ENCODE measurements around the gene ITGB1. TPM values are rescaled to one million over a fixed set of nuclear protein-coding genes. Genes with fewer than 3 reads are reported as not detected.

Gene ITGB1
- total RNA-seq, 4 donors from 2014 or later: 57.8 to 256 (median 162) TPM

GRCh38 chr10:32939296-32940111 lies 18.5 kb downstream of the ITGB1 start:
- H3K27me3 ChIP-seq: no peaks in the 10 kb centered on the region

GRCh38 chr10:32938554-32939061 lies 19.4 kb downstream of the ITGB1 start:
- Histone ChIP-seq H3K9me3 (no peaks in the 10 kb centered on the region), H3K4me3 (no peak overlapping the region), H3K36me3 (peaks cover 0 to 17% (median 0%) of the 10 kb centered on the region in 3 donors), H3K27ac (peak overlapping the region; percentile 20 to 78 (median 49)), H3K4me1 (peaks cover 0 to 49% (median 10%) of the 10 kb centered on the region in 4 donors), H3K27me3 (no peaks in the 10 kb centered on the region)
- DNase-seq: no peak
- no peak for TF ChIP-seq CTCF (IDR thresholded peaks at IDR 0.05)
- no peak for TF ChIP-seq POLR2A (IDR thresholded peaks at IDR 0.05)

More at GRCh38 chr10:32939296-32940111, 18.5 kb downstream of the ITGB1 start:
- H3K27ac ChIP-seq: peak overlapping the region in 2 of 4 donors; percentile 61 to 78
- H3K4me1 ChIP-seq: peaks cover 3 to 57% (median 10%) of the 10 kb centered on the region in 4 donors
- peaks cover 0 to 14% (median 0%) of the 10 kb centered on the region in 3 donors for H3K36me3 ChIP-seq
- no peak for DNase-seq
- H3K9me3 ChIP-seq: no peaks in the 10 kb centered on the region
- no peak overlapping the region for H3K4me3 ChIP-seq
- no peak for TF ChIP-seq CTCF (IDR thresholded peaks at IDR 0.05)
- no peak for TF ChIP-seq POLR2A (IDR thresholded peaks at IDR 0.05)

GRCh38 chr10:32937911-32938424 lies 20.1 kb downstream of the ITGB1 start:
- DNase-seq: no peak
- H3K4me3 ChIP-seq: no peak overlapping the region
- H3K9me3 ChIP-seq: no peaks in the 10 kb centered on the region
- H3K36me3 ChIP-seq: peaks cover 0 to 20% (median 0%) of the 10 kb centered on the region in 3 donors
- H3K27me3 ChIP-seq: no peaks in the 10 kb centered on the region
- TF ChIP-seq POLR2A (IDR thresholded peaks at IDR 0.05): no peak
- TF ChIP-seq CTCF (IDR thresholded peaks at IDR 0.05): no peak
- peaks cover 0 to 44% (median 10%) of the 10 kb centered on the region in 4 donors for H3K4me1 ChIP-seq
- H3K27ac ChIP-seq: peak overlapping the region in 3 of 4 donors; percentile 37 to 78 (median 61)

GRCh38 chr10:32932225-32932729 lies 25.8 kb downstream of the ITGB1 start:
- peaks cover 0 to 50% (median 0%) of the 10 kb centered on the region in 3 donors for H3K36me3 ChIP-seq
- H3K4me3 ChIP-seq: no peak overlapping the region
- H3K4me1 ChIP-seq: no peaks in the 10 kb centered on the region
- no peaks in the 10 kb centered on the region for H3K9me3 ChIP-seq
- H3K27me3 ChIP-seq: no peaks in the 10 kb centered on the region
- TF ChIP-seq POLR2A (IDR thresholded peaks at IDR 0.05) (no peak), CTCF (IDR thresholded peaks at IDR 0.05) (no peak)
- H3K27ac ChIP-seq: no peak overlapping the region
- DNase-seq: no peak

GRCh38 chr10:32931593-32931992 lies 26.4 kb downstream of the ITGB1 start:
- TF ChIP-seq POLR2A (IDR thresholded peaks at IDR 0.05) (no peak), CTCF (IDR thresholded peaks at IDR 0.05) (no peak)
- no peak overlapping the region for H3K27ac ChIP-seq
- no peak for DNase-seq
- no peaks in the 10 kb centered on the region for H3K9me3 ChIP-seq
- H3K36me3 ChIP-seq: peaks cover 0 to 57% (median 0%) of the 10 kb centered on the region in 3 donors
- H3K4me3 ChIP-seq: no peak overlapping the region
- H3K4me1 ChIP-seq: no peaks in the 10 kb centered on the region
- no peaks in the 10 kb centered on the region for H3K27me3 ChIP-seq
